ACC112 (cell line): ENCODE data around the gene HEXD.

Experiments
- H2AFZ ChIP-seq: fragments of 200-600 bp; sonication (generic); one replicate; pipeline ENCODE4 v1.6.0; 2017; ENCODE audit warnings: antibody characterized with exemption, low read length; ENCODE audit not compliant: unreplicated experiment
- H3K27ac ChIP-seq: fragments of 200-600 bp; sonication (generic); 2 replicates; pipeline ENCODE4 v1.5.1; 2014; ENCODE audit warnings: low read depth, mild to moderate bottlenecking, antibody characterized with exemption, low read length, moderate library complexity
- H3K27me3 ChIP-seq: fragments of 200-600 bp; sonication (generic); 2 replicates; pipeline ENCODE4 v1.6.1; 2014; ENCODE audit warnings: mild to moderate bottlenecking, antibody characterized with exemption, low read length, moderate library complexity, mixed read lengths; ENCODE audit not compliant: insufficient read depth
- H3K36me3 ChIP-seq: fragments of 200-600 bp; sonication (generic); 2 replicates; pipeline ENCODE4 v1.6.1; 2016; ENCODE audit warnings: mild to moderate bottlenecking, antibody characterized with exemption, low read length, moderate library complexity, mixed read lengths; ENCODE audit not compliant: insufficient read depth
- H3K4me1 ChIP-seq: fragments of 200-600 bp; sonication (generic); one replicate; pipeline ENCODE4 v1.6.1; 2016; ENCODE audit warnings: low read length, mixed read lengths; ENCODE audit not compliant: insufficient read depth, unreplicated experiment, control insufficient read depth
- H3K4me3 ChIP-seq: fragments of 200-600 bp; sonication (generic); 2 replicates; pipeline ENCODE4 v1.5.1; 2014; ENCODE audit warnings: mild to moderate bottlenecking, low read depth, low read length
- H3K79me2 ChIP-seq: fragments of 200-600 bp; sonication (generic); one replicate; pipeline ENCODE4 v1.6.0; 2016; ENCODE audit warnings: low read length; ENCODE audit not compliant: control insufficient read depth, unreplicated experiment, insufficient read depth

Gene HEXD

GRCh38 chr17:82390015-82390859 lies 27.9 kb upstream of the HEXD start:
- peaks cover 6% of the 10 kb centered on the region for H3K4me1 ChIP-seq

GRCh38 chr17:82390860-82391435 lies 27.2 kb upstream of the HEXD start:
- Histone ChIP-seq H2AFZ (no peak overlapping the region), H3K4me1 (peaks cover 3% of the 10 kb centered on the region), H3K36me3 (no peaks in the 10 kb centered on the region), H3K4me3 (no peak overlapping the region), H3K27me3 (peaks cover 3% of the 10 kb centered on the region; the same call in 1 of the 2 replicates), H3K27ac (no peak overlapping the region), H3K79me2 (no peaks in the 10 kb centered on the region)

More at GRCh38 chr17:82390015-82390859, 27.9 kb upstream of the HEXD start:
- no peaks in the 10 kb centered on the region for H3K79me2 ChIP-seq
- H3K4me3 ChIP-seq: no peak overlapping the region
- H3K27ac ChIP-seq: no peak overlapping the region
- no peaks in the 10 kb centered on the region for H3K36me3 ChIP-seq
- no peak overlapping the region for H2AFZ ChIP-seq
- H3K27me3 ChIP-seq: peaks cover 3% of the 10 kb centered on the region; the same call in 1 of the 2 replicates

GRCh38 chr17:82391496-82392066 lies 26.6 kb upstream of the HEXD start:
- H3K4me3 ChIP-seq: no peak overlapping the region
- H3K36me3 ChIP-seq: no peaks in the 10 kb centered on the region
- H3K27me3 ChIP-seq: peaks cover under 1% of the 10 kb centered on the region; the same call in 1 of the 2 replicates
- H2AFZ ChIP-seq: no peak overlapping the region
- H3K4me1 ChIP-seq: peaks cover 8% of the 10 kb centered on the region
- H3K27ac ChIP-seq: no peak overlapping the region
- H3K79me2 ChIP-seq: no peaks in the 10 kb centered on the region

GRCh38 chr17:82392209-82392920 lies 25.8 kb upstream of the HEXD start:
- H3K79me2 ChIP-seq: no peaks in the 10 kb centered on the region
- H3K36me3 ChIP-seq: no peaks in the 10 kb centered on the region
- no peak overlapping the region for H3K27ac ChIP-seq
- no peak overlapping the region for H2AFZ ChIP-seq
- H3K27me3 ChIP-seq: no peaks in the 10 kb centered on the region
- H3K4me3 ChIP-seq: no peak overlapping the region
- peaks cover 15% of the 10 kb centered on the region for H3K4me1 ChIP-seq

GRCh38 chr17:82392941-82393340 lies 25.2 kb upstream of the HEXD start:
- Histone ChIP-seq H3K27ac (no peak overlapping the region), H3K27me3 (no peaks in the 10 kb centered on the region)

GRCh38 chr17:82394278-82394677 lies 23.9 kb upstream of the HEXD start:
- Histone ChIP-seq H3K4me1 (peaks cover 30% of the 10 kb centered on the region), H3K4me3 (no peak overlapping the region), H2AFZ (no peak overlapping the region), H3K27ac (no peak overlapping the region), H3K27me3 (no peaks in the 10 kb centered on the region), H3K36me3 (no peaks in the 10 kb centered on the region), H3K79me2 (no peaks in the 10 kb centered on the region)

More at GRCh38 chr17:82392941-82393340, 25.2 kb upstream of the HEXD start:
- Histone ChIP-seq H3K4me1 (peaks cover 21% of the 10 kb centered on the region), H3K79me2 (no peaks in the 10 kb centered on the region), H2AFZ (no peak overlapping the region), H3K4me3 (no peak overlapping the region), H3K36me3 (no peaks in the 10 kb centered on the region)

- no peak overlapping the region for H2AFZ ChIP-seq
- no peaks in the 10 kb centered on the region for H3K79me2 ChIP-seq
- peak overlapping the region; percentile 36; the same call in 1 of the 2 replicates for H3K4me3 ChIP-seq
- peaks cover 38% of the 10 kb centered on the region for H3K4me1 ChIP-seq
- no peaks in the 10 kb centered on the region for H3K27me3 ChIP-seq
- peak overlapping the region; percentile 97 for H3K27ac ChIP-seq
- H3K36me3 ChIP-seq: no peaks in the 10 kb centered on the region
Measured at GRCh38 chr17:82396601-82397435, 21.3 kb upstream of the HEXD start.

- Histone ChIP-seq H3K27me3 (no peaks in the 10 kb centered on the region), H3K79me2 (no peaks in the 10 kb centered on the region), H3K36me3 (no peaks in the 10 kb centered on the region), H3K27ac (peak overlapping the region; percentile 97), H3K4me3 (no peak overlapping the region), H2AFZ (no peak overlapping the region), H3K4me1 (peaks cover 38% of the 10 kb centered on the region)
Measured at GRCh38 chr17:82397449-82398335, 20.5 kb upstream of the HEXD start.

GRCh38 chr17:82399041-82399441 lies 19.1 kb upstream of the HEXD start:
- no peak overlapping the region for H2AFZ ChIP-seq
- no peak overlapping the region for H3K4me3 ChIP-seq
- H3K4me1 ChIP-seq: peaks cover 38% of the 10 kb centered on the region
- H3K27ac ChIP-seq: peak overlapping the region; percentile 40; the same call in 1 of the 2 replicates
- no peaks in the 10 kb centered on the region for H3K79me2 ChIP-seq
- no peaks in the 10 kb centered on the region for H3K27me3 ChIP-seq
- H3K36me3 ChIP-seq: no peaks in the 10 kb centered on the region
